Neural cell (in vitro differentiated cells): ENCODE results near the gene STPG2. TPM values are rescaled to one million over a fixed set of nuclear protein-coding genes. Genes with fewer than 3 reads are reported as not detected.

Source experiments
- H2AFZ ChIP-seq: fragments of 200-600, 300-800 bp; sonication (generic), shearing (Covaris generic); 2 replicates; pipeline ENCODE4 v1.6.0; 2014; ENCODE audit warnings: low read depth, mild to moderate bottlenecking, antibody characterized with exemption, low read length, moderate library complexity
- H3F3A ChIP-seq: fragments of 200-600 bp; shearing (Covaris generic); 2 replicates; pipeline ENCODE4 v1.6.1; 2016; ENCODE audit warnings: mild to moderate bottlenecking, moderate library complexity, mixed read lengths, antibody characterized with exemption, low read length; ENCODE audit not compliant: insufficient read depth, poor library complexity, severe bottlenecking
- H3K27ac ChIP-seq: fragments of 200-600, 300-800 bp; sonication (generic), shearing (Covaris generic); 2 replicates; pipeline ENCODE4 v1.5.1; 2014; ENCODE audit warnings: mild to moderate bottlenecking, low read length, moderate library complexity
- H3K27me3 ChIP-seq: fragments of 300-800, 200-600 bp; sonication (generic), shearing (Covaris generic); 2 replicates; pipeline ENCODE4 v1.6.0; 2014; ENCODE audit warnings: mild to moderate bottlenecking, low read depth, low read length, moderate library complexity; ENCODE audit not compliant: insufficient read depth
- H3K36me3 ChIP-seq: fragments of 300-800, 200-600 bp; sonication (generic), shearing (Covaris generic); 2 replicates; pipeline ENCODE4 v1.5.1; 2014; ENCODE audit warnings: mild to moderate bottlenecking, antibody characterized with exemption, low read length, moderate library complexity; ENCODE audit not compliant: insufficient read depth
- H3K4me2 ChIP-seq: fragments of 300-800, 200-600 bp; sonication (generic), shearing (Covaris generic); 2 replicates; pipeline ENCODE4 v1.6.0; 2014; ENCODE audit warnings: mild to moderate bottlenecking, low read length
- H3K4me3 ChIP-seq: fragments of 300-800, 200-600 bp; sonication (generic), shearing (Covaris generic); 2 replicates; pipeline ENCODE4 v1.5.1; 2014; ENCODE audit warnings: mild to moderate bottlenecking, low read length, moderate library complexity
- H3K79me2 ChIP-seq: fragments of 200-600 bp; shearing (Covaris generic); replicated peaks from 2 replicates; pipeline ENCODE4 v1.6.0; 2014; ENCODE audit warnings: mild to moderate bottlenecking, low read length, moderate library complexity; ENCODE audit not compliant: insufficient read depth
- H3K9ac ChIP-seq: fragments of 300-800, 200-600 bp; sonication (generic), shearing (Covaris generic); 2 replicates; pipeline ENCODE4 v1.6.1; 2016; ENCODE audit warnings: mild to moderate bottlenecking, low read length, mixed read lengths
- H3K9me2 ChIP-seq: fragments of 200-600 bp; shearing (Covaris generic); 2 replicates; pipeline ENCODE4 v1.6.1; 2016; ENCODE audit warnings: mild to moderate bottlenecking, low read length, mixed read lengths; ENCODE audit not compliant: insufficient read depth
- H3K9me3 ChIP-seq: fragments of 200-600, 300-800 bp; sonication (generic), shearing (Covaris generic); 2 replicates; pipeline ENCODE4 v1.6.1; 2016; ENCODE audit warnings: mild to moderate bottlenecking, mixed run types, low read length, moderate library complexity, mixed read lengths
- H4K20me1 ChIP-seq: fragments of 200-600 bp; shearing (Covaris generic); 2 replicates; pipeline ENCODE4 v1.6.1; 2016; ENCODE audit warnings: mild to moderate bottlenecking, mixed run types; ENCODE audit not compliant: insufficient read depth
- EP300 ChIP-seq: fragments of 450-650 bp; conservative IDR thresholded peaks from 2 replicates; pipeline ENCODE4 v1.6.1; 2014; ENCODE audit warnings: antibody characterized with exemption, mild to moderate bottlenecking, moderate library complexity; ENCODE audit not compliant: poor library complexity, severe bottlenecking
- EZH2 ChIP-seq: fragments of 200-600, 300-800 bp; shearing (Covaris generic), sonication (generic); IDR thresholded peaks from 2 replicates; pipeline ENCODE4 v1.6.1; 2014; ENCODE audit warnings: antibody characterized with exemption, low read length, borderline replicate concordance, mild to moderate bottlenecking; ENCODE audit not compliant: insufficient read depth, poor library complexity, severe bottlenecking
- MXI1 ChIP-seq: fragments of 450-650 bp; conservative IDR thresholded peaks from 2 replicates; pipeline ENCODE4 v1.6.1; 2014; ENCODE audit warnings: antibody characterized with exemption, mild to moderate bottlenecking; ENCODE audit not compliant: poor library complexity, severe bottlenecking
- POLR2AphosphoS5 ChIP-seq: IDR thresholded peaks from 2 replicates; pipeline ENCODE4 v1.6.1; 2012
- RAD21 ChIP-seq: fragments of 450-650 bp; conservative IDR thresholded peaks from 2 replicates; pipeline ENCODE4 v1.6.1; 2014; ENCODE audit warnings: antibody characterized with exemption, mild to moderate bottlenecking, moderate library complexity
- SMC3 ChIP-seq: fragments of 450-650 bp; conservative IDR thresholded peaks from 2 replicates; pipeline ENCODE4 v1.6.1; 2014; ENCODE audit warnings: antibody characterized with exemption, mild to moderate bottlenecking, moderate library complexity; ENCODE audit not compliant: poor library complexity
- TAF1 ChIP-seq: IDR thresholded peaks from 2 replicates; pipeline ENCODE4 v1.6.1; 2012; ENCODE audit warnings: low read depth
- polyA plus RNA-seq: library from polyadenylated mRNA; depleted of rRNA; stranded (reverse); fragments of >200 nt; gene quantifications from 2 replicates; pipeline ENCODE4 v1.2.3, GENCODE V29; 2014
- TF ChIP-seq, protein P1 (sequence below): fragments of 450-650 bp; IDR thresholded peaks from 2 replicates; pipeline ENCODE4 v1.5.1; 2014; ENCODE audit warnings: antibody characterized with exemption, mild to moderate bottlenecking, moderate library complexity; ENCODE audit not compliant: poor library complexity, severe bottlenecking
- TF ChIP-seq, protein P2 (sequence below): IDR thresholded peaks from 2 replicates; pipeline ENCODE4 v1.6.1; 2012; ENCODE audit warnings: borderline replicate concordance

The STPG2 gene
- polyA plus RNA-seq, 1 donor from 2014 or later = not detected

- H2AFZ ChIP-seq = no peak overlapping the region
- no peaks in the 10 kb centered on the region for H3F3A ChIP-seq
- no peak for TF ChIP-seq EZH2
- TF ChIP-seq, protein P1, sequence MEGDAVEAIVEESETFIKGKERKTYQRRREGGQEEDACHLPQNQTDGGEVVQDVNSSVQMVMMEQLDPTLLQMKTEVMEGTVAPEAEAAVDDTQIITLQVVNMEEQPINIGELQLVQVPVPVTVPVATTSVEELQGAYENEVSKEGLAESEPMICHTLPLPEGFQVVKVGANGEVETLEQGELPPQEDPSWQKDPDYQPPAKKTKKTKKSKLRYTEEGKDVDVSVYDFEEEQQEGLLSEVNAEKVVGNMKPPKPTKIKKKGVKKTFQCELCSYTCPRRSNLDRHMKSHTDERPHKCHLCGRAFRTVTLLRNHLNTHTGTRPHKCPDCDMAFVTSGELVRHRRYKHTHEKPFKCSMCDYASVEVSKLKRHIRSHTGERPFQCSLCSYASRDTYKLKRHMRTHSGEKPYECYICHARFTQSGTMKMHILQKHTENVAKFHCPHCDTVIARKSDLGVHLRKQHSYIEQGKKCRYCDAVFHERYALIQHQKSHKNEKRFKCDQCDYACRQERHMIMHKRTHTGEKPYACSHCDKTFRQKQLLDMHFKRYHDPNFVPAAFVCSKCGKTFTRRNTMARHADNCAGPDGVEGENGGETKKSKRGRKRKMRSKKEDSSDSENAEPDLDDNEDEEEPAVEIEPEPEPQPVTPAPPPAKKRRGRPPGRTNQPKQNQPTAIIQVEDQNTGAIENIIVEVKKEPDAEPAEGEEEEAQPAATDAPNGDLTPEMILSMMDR = no peak
- no peak for TF ChIP-seq POLR2AphosphoS5
- no peak for TF ChIP-seq RAD21
- TF ChIP-seq SMC3 = no peak
- TF ChIP-seq TAF1 = no peak
- TF ChIP-seq EP300 = no peak
- TF ChIP-seq, protein P2, sequence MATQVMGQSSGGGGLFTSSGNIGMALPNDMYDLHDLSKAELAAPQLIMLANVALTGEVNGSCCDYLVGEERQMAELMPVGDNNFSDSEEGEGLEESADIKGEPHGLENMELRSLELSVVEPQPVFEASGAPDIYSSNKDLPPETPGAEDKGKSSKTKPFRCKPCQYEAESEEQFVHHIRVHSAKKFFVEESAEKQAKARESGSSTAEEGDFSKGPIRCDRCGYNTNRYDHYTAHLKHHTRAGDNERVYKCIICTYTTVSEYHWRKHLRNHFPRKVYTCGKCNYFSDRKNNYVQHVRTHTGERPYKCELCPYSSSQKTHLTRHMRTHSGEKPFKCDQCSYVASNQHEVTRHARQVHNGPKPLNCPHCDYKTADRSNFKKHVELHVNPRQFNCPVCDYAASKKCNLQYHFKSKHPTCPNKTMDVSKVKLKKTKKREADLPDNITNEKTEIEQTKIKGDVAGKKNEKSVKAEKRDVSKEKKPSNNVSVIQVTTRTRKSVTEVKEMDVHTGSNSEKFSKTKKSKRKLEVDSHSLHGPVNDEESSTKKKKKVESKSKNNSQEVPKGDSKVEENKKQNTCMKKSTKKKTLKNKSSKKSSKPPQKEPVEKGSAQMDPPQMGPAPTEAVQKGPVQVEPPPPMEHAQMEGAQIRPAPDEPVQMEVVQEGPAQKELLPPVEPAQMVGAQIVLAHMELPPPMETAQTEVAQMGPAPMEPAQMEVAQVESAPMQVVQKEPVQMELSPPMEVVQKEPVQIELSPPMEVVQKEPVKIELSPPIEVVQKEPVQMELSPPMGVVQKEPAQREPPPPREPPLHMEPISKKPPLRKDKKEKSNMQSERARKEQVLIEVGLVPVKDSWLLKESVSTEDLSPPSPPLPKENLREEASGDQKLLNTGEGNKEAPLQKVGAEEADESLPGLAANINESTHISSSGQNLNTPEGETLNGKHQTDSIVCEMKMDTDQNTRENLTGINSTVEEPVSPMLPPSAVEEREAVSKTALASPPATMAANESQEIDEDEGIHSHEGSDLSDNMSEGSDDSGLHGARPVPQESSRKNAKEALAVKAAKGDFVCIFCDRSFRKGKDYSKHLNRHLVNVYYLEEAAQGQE = no peak
- no peak for TF ChIP-seq MXI1
- H3K9me2 ChIP-seq = no peaks in the 10 kb centered on the region
- H3K36me3 ChIP-seq = no peaks in the 10 kb centered on the region
- H3K9ac ChIP-seq = no peak overlapping the region
- no peaks in the 10 kb centered on the region for H4K20me1 ChIP-seq
- no peak overlapping the region for H3K4me3 ChIP-seq
- H3K79me2 ChIP-seq = no peaks in the 10 kb centered on the region
- no peak overlapping the region for H3K4me2 ChIP-seq
- H3K9me3 ChIP-seq = no peaks in the 10 kb centered on the region
- H3K27ac ChIP-seq = no peak overlapping the region
- no peaks in the 10 kb centered on the region for H3K27me3 ChIP-seq
These were observed 192.4 kb downstream of the STPG2 start for GRCh38 chr4:97950836-97951235.

DNA sequence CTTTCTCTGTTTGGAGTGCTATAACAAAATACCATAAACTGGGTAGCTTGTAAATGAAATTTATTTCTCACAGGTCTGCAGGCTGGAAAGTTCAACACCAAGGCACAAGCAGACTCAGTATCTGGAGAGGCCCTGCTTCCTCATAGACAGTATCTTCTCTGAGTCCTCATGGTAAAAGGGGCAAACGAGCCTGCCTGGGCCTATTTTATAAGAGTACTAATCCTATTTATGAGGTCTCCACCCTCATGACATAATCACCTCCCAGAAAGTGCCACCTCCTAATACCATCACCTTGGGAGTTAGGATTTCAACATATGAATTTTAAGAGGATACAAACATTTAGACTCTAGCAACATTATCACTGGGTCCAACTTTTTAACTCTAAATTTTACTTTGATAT, 200.3 kb downstream of the STPG2 start:
- Histone ChIP-seq H3K36me3 (no peaks in the 10 kb centered on the region), H3K27me3 (no peaks in the 10 kb centered on the region), H4K20me1 (no peaks in the 10 kb centered on the region), H3K4me2 (no peak overlapping the region), H3K79me2 (no peaks in the 10 kb centered on the region), H3K27ac (no peak overlapping the region), H3K9ac (no peak overlapping the region), H3K9me3 (no peaks in the 10 kb centered on the region), H3F3A (no peaks in the 10 kb centered on the region), H2AFZ (no peak overlapping the region), H3K4me3 (no peak overlapping the region), H3K9me2 (no peaks in the 10 kb centered on the region)
- no peak for TF ChIP-seq SMC3
- no peak for TF ChIP-seq MXI1
- no peak for TF ChIP-seq RAD21
- TF ChIP-seq TAF1 = no peak
- TF ChIP-seq, protein P1 = no peak
- TF ChIP-seq POLR2AphosphoS5 = no peak
- TF ChIP-seq, protein P2 = no peak
- no peak for TF ChIP-seq EZH2
- TF ChIP-seq EP300 = no peak
